Umbilical cord (tissue), 2 donors: ENCODE results near the gene LSS. TPM values are rescaled to one million over a fixed set of nuclear protein-coding genes. Genes with fewer than 3 reads are reported as not detected.
"Not testable (repeated sequence)": the region's sequence is repeated elsewhere in the genome, so short reads cannot be mapped to it uniquely, and the experiment has no call there.

Experiments used
- DNase-seq: peaks from one replicate; pipeline ENCODE4 v3.0.0-alpha.2; 2015; ENCODE audit warnings: low spot score
- total RNA-seq: library from RNA; depleted of rRNA; stranded (reverse); fragments of >200 nt; gene quantifications from one replicate; pipeline ENCODE4 v1.2.3, GENCODE V29; 2014; ENCODE audit warnings: low replicate concordance; ENCODE audit not compliant: insufficient read depth

LSS gene
- total RNA-seq, 1 donor from 2014 or later = 53.2 TPM

- DNase-seq = no peak
Measured at GRCh38 chr21:46153247-46154154, 75.1 kb downstream of the LSS start.

GRCh38 chr21:46152927-46153246, 75.7 kb downstream of the LSS start:
- no peak for DNase-seq

- DNase-seq = no peak
Measured at GRCh38 chr21:46151989-46152926, 76.3 kb downstream of the LSS start.

GRCh38 chr21:46151261-46151988, 77.1 kb downstream of the LSS start:
- DNase-seq = no peak

- DNase-seq = no peak
Measured at GRCh38 chr21:46150491-46151121, 78.0 kb downstream of the LSS start.

- DNase-seq = no peak
Measured at GRCh38 chr21:46150073-46150472, 78.5 kb downstream of the LSS start.

GRCh38 chr21:46149205-46149901, 79.2 kb downstream of the LSS start:
- no peak for DNase-seq

GRCh38 chr21:46148106-46148505, 80.5 kb downstream of the LSS start:
- no peak for DNase-seq

GRCh38 chr21:46147429-46147828, 81.1 kb downstream of the LSS start:
- not testable (repeated sequence) for DNase-seq

- no peak for DNase-seq
Measured at GRCh38 chr21:46146856-46147255, 81.7 kb downstream of the LSS start.

- DNase-seq = no peak
Measured at GRCh38 chr21:46145840-46146691, 82.5 kb downstream of the LSS start.

GRCh38 chr21:46145159-46145839, 83.3 kb downstream of the LSS start:
- no peak for DNase-seq

- no peak for DNase-seq
Measured at GRCh38 chr21:46144464-46145070, 84.0 kb downstream of the LSS start.

GRCh38 chr21:46142582-46143473, 85.7 kb downstream of the LSS start:
- no peak for DNase-seq

- no peak for DNase-seq
Measured at GRCh38 chr21:46141767-46142581, 86.6 kb downstream of the LSS start.

- DNase-seq = not testable (repeated sequence)
Measured at GRCh38 chr21:46140352-46141003, 88.1 kb downstream of the LSS start.
